Stomach (tissue), 4 donors: ENCODE measurements around the gene TMEM253.

Experiments
- EP300 ChIP-seq: sonication (generic); formaldehyde crosslinking; IDR thresholded peaks from one replicate; pipeline ENCODE4 v1.6.1; 2017; ENCODE audit warnings: antibody characterized with exemption
- POLR2AphosphoS5 ChIP-seq, 3 donors: sonication (generic); formaldehyde crosslinking; IDR thresholded peaks; one replicate each; pipeline ENCODE4 v1.6.1; 2016; ENCODE audit warnings: antibody characterized with exemption in 3 of 3
- TF ChIP-seq, protein P1 (sequence below), 7 experiments: fragments of 450-650 bp in 4 of 7; fragments of 200-600 bp in 3 of 7; sonication (generic) in 3 of 7; IDR thresholded peaks; one replicate each; pipeline ENCODE4 v1.5.1; 2016 to 2019; ENCODE audit warnings: antibody characterized with exemption in 7 of 7, control low read depth in 2 of 7, mild to moderate bottlenecking in 1 of 7

DNA sequence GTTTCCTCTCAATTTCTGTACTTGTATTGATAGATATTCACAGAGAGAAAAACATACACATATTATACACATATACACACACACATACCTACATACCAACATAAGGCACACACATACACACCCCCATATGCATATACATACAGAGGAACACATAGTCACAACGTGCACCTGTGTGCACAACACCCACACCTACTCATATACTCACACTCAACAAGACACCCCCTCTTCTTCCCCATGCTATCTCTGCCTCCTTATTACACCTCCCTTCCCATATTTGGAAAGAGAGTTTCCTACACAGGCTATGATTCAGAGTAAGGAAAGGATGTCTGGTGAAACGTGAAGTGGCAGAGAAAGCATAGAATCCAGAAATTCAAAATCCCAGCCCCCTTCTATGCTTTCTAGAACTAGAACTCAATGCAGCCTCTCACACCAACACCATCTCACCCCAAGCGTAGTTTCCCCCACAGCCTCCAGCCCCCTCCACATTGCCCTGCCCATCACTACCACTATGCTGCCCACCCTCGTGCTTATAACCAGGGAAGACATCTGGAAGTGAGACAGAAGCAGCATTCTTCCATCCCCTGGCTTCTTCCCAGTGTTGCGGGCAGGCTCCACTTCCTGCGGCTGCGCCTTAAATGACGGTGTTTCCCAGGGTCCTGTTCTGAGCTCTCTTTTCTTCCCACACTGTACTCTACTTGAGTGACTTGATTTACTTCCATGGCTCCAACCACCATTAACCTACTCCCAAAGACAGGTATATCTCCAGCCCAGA, 40.8 kb upstream of the TMEM253 start:
- TF ChIP-seq, protein P1, sequence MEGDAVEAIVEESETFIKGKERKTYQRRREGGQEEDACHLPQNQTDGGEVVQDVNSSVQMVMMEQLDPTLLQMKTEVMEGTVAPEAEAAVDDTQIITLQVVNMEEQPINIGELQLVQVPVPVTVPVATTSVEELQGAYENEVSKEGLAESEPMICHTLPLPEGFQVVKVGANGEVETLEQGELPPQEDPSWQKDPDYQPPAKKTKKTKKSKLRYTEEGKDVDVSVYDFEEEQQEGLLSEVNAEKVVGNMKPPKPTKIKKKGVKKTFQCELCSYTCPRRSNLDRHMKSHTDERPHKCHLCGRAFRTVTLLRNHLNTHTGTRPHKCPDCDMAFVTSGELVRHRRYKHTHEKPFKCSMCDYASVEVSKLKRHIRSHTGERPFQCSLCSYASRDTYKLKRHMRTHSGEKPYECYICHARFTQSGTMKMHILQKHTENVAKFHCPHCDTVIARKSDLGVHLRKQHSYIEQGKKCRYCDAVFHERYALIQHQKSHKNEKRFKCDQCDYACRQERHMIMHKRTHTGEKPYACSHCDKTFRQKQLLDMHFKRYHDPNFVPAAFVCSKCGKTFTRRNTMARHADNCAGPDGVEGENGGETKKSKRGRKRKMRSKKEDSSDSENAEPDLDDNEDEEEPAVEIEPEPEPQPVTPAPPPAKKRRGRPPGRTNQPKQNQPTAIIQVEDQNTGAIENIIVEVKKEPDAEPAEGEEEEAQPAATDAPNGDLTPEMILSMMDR (IDR thresholded peaks at IDR 0.05), result no peak
- TF ChIP-seq POLR2AphosphoS5 (IDR thresholded peaks at IDR 0.05) (no peak), EP300 (no peak)
